Endometrial microvascular endothelial cells (primary cell): ENCODE data around the gene NPB. TPM values are rescaled to one million over a fixed set of nuclear protein-coding genes. Genes with fewer than 3 reads are reported as not detected.

ENCODE experiments used
- in situ Hi-C: cut with HindIII; loops from 2 replicates; pipeline ENCODE4 v1.10.0; 2017; ENCODE audit warnings: low sequenced_read_pairs, low pct_unique_long_range_greater_than_20kb; ENCODE audit errors: inconsistent ontology term
- total RNA-seq: library from RNA; depleted of rRNA; stranded (reverse); fragments of >200 nt; gene quantifications from one replicate; pipeline ENCODE4 v1.2.3, GENCODE V29; 2015; ENCODE audit errors: inconsistent ontology term

NPB gene
- not detected for total RNA-seq

DNA sequence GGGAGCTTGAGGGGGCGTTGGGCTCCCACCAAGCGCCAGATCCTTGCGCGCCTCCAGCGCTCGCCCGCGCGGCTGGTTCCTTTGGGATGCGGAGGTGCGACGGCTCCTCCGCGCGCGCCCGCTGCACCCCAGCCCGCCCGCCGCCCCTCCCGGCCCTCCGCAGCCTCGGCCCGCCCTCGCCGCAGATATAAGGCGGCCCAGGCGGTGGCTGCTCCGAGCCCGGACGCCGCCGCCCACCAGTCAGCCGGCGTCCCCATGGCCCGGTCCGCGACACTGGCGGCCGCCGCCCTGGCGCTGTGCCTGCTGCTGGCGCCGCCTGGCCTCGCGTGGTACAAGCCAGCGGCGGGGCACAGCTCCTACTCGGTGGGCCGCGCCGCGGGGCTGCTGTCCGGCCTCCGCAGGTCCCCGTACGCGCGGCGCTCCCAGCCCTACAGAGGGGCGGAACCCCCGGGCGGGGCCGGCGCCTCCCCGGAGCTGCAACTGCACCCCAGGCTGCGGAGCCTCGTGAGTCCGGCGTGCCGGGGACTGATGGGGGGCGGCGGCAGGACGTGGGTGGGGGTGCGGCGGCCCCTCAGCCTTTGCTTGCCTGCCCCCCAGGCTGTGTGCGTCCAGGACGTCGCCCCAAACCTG lies at the start of gene NPB:
Gene NPB (plus strand): TSS at position 216 of the 630 bp plus-strand sequence. CDS start 40 bp downstream, at position 256.
- in situ Hi-C loops, result no loop called here

DNA sequence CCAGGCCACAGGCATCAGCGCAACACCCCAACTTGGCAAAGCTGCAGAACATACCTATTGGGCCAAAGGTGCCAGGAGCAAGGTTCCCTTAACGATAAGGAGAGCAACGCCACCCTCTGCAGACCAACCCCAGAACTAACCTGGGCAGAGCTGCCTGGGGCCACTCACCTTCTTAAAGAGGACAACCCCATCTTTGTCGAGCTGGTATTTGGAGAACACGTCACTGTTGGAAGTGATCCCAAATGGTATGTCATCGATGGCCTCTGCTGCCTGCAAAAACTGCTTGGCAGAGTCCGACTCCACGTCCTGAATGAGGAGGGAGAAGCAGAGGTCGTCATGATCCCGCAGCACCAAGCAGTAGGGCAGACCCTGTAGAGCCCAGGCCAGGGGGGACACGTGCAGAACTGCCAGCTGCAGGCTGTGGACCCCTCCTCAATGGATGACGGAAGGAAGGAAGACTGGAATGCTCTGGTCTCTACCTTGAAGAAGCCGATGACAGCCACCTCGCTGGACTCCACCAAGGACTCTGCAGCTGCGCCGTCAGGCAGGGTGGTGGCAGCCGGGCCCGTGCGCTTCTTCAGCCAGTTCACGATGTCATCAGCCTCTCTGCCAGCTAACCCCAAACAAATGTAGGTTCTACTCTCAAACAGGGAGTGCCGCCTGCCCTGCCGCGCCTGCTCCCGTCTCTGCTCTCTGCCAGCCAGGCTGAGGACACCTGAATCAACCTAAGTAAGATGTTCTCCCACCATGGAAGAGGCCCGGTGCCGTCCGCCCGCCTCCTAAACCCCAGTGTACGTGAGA lies 46.9 kb upstream of the NPB start:
- in situ Hi-C loops, result no loop called here

DNA sequence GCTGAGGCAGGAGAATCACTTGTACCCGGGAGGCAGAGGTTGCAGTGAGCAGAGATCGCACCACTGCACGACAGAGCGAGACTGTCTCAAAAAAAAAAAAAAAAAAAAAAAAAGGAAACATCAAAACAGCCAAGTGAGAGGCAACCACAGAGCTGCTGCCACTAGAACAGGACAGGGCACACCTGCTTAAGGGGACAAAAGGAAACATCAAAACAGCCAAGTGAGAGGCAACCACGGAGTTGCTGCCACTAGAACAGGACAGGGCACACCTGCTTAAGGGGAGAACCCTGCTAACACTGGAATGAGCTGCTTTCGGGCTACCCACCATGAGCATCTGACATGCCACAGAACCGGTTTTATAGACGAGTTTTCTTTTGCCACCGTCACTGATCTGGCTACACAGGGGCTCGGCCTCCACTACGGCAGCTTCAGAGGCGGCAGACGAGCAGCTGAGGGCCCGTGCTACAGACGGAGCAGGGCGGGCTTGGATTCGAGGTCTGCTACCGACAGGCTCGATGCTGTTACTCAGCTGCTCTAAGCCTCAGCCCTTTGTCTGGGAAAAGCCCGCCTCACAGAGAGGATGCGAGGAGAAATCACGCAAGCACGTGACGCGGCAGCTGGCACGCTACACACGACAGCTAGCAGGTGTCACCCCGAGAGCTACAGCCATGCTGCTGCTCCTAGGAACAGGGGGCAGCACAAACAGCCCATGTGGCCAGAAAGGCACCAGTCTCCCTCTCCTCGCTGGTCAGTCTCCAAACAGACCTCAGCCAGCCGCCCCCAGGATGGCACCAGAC lies 43.7 kb upstream of the NPB start:
- in situ Hi-C loops, result no loop called here

DNA sequence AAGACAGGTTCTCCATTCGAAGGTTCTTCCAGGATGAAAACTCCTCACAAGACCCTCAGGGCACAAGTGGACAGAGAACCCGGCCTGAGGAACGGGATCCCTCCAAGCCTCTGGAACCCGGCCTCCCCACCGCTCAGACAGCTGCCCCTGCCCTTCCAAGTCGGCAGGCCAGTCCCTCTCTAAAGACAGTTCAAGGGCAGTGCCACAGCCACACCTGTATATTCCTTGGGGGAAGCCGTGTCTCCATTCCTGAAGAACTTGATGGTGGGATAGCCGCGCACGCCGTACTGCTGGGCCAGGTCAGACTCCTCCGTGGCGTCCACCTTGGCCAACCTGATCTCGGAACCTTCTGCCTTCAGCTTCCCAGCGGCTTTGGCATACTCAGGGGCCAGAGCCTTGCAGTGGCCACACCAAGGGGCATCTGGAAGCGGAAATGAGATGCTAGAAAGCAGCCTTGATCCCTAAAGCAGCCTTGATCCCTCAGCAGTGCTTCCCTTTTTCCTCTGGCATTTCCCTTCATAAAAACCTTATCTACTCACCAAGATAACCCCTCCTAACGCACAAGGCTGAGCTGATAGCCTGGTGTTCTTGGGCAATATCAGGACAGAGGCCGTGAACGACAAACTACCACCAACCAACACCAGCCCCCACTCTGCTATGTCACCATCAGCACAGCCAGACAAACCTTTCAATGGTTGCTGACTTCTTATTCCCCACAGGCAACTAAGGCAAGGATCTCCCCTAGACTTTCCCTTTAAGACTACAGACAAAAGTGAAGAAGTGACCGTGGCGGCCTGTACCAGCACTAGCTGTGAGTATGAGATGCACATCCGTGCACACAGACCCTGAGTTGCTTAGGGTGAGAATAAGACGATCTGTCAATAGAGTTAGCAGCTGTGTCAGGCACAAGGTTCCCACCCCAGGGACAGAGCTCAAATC lies 42.8 kb upstream of the NPB start:
- in situ Hi-C loops, result no loop called here

DNA sequence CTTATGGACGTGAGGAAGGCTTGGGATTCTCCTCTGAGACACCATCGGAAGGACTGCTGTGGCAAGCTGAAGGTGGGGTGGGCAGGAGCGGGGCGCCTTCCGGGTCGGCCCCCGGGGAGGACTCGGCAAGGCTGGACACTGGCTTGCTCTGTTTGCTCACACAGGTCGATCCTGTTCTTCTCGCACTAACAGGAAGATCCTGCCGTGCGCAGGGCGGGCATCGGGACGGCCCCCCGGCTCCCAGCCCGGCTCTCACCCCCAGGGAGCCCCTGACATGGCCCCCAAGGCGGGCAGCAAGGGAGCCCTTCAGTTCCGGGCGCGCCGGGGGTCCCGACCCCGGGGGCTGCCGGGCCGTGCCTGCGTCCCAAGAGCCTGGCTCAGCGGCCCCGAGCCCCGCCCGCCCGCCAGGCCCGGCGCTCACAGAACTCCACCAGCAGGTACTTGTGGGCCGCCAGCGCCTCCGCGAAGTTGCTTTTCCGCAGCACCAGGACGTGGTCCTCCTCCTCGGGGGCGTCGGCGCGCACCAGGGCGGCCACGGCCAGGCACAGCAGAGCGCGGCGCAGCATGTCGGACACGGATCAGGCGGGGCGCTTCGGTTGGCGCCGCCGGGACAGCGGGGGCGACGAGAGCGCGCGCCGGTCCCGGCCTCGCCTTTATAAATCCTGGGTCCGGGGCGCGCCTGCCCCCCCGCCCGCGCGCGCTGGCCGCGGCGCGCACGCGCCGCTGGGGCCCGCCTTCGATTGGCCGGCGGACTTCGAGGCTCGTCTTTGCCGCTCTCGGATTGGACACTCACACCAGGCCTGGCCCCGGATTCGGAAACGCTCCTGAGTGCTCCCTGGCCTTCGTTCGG lies 41.9 kb upstream of the NPB start, which contains the start of gene P4HB:
Gene P4HB (minus strand): TSS at position 630 of the 850 bp plus-strand sequence. CDS start 64 bp downstream, at position 566.
- in situ Hi-C loops, result no loop called here

DNA sequence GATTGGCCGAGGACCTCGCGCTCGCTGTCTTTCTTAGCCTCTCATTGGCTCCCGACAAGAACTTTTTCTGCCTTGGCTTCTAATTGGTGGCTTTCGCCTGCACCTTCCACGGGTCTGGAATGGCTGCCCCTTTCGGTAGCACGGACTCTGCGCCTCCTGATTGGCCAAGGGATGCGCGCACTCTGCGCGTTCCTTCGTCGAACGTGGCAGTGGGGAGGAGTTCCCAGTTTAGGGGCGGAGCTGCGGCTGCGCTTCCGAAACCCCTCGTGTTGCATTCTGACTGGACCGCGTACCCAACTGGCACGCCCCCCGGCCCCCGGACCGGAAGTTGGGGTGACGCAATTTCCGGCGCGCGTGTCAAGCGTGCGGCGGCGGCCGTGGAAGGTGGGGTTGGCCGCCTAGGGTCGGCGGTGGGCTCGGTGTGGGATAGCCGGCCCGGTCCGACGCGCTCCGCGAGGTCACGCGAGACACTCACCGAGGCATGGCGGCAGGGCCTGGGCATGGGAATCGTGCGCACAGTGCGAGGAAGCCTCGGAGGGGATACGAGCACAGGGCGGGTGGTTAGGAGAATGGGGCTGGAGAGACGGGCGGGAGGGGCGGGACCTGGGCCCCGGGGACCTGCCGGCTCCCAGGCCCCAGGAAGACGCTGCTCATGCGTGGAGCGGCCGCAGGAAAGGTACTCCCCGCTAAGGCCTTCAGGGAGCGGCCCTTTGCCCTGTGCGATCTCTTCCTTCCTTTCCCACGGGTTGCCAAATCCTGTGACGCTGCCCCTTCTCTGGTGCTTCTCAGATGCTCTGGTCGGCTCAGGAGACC lies 41.1 kb upstream of the NPB start:
- in situ Hi-C loops, result no loop called here

DNA sequence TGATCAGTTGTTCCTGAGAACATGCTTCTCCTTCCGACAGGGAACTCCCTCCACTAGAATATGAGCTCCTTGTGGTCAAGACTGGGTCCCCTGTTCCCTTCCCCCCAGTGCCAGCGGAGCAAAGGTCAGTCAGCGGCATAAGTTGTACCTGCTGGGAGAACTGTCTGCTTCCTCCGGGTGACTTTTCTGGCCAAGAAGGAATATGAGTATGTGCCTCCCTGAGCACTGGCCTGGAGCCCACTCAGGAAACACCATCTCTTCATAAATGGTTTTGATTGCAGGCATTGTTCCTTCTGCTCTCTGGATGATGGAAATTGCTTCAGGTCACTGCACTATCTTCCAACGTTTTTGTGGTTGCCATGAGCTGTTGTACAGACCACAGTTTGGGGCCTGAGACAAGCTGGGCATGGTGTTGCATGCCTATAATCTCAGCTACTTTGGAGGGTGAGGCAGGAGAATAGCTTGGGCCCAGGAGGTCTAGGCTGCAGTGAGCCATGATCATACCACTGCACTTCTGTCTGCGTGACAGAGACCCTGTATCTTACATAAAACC lies 38.8 kb upstream of the NPB start:
- in situ Hi-C loops, result no loop called here

DNA sequence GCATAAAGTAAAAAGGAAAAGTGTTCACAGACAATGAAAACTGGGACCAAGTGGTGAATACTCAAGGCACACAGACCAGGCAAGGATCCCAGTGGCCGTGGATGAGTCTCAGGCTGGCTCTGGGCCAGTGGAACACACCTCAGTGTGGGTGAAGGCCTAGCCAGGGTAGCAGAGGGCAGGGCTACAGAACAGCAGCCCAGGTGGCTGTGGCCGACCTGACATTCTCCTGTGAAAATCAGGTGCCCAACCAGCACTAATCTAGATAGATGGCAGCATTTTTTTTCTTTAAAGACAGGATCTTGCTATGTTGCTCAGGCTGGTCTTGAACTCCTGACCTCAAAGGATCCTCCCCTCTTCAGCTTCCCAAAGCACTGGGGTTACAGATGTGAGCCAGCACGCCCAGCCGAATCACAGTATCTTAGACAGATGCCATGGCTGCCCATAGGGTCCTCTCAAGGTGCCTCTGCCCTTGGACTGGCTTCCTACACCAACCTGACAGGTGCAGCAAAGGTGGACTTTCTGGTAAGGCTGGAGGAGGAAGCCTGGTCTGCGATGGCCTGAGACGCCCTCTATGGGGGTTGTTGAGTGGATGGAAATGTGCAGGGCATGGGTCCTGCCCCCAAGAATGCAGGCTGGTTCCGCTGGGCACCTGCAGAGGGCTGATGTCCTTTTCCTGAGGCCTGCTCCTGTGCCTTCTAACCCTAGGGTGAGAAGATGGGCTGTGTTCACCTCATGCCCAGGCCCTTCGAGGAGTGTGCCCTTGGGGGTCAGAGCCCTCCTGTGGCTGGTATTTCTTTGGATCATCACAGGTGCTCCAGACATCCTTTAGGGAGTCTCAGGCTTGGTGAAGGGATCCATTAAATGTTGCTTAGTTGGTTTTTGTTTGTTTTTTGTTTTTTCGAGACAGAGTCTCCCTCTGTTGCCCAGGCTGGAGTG lies 37.9 kb upstream of the NPB start:
- in situ Hi-C loops, result no loop called here

DNA sequence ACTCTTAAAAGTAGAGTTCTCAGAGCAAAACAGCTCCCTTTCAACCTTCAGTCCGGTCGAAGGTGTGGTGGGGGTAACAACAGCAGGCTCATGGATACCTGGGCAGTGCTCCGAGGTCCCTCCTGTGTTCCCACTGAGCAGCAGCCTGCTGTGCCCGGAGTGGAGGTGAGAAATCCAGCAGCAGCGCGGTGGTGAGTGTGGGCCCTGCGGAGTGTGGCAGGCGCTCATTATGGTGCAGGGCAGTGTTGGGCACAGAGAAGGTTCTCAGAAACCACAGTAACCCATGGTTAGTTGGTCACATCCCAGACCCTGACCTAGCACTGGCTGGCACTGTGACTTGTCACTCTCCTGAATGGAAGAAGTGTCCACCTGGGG lies 36.7 kb upstream of the NPB start:
- in situ Hi-C loops, result no loop called here

DNA sequence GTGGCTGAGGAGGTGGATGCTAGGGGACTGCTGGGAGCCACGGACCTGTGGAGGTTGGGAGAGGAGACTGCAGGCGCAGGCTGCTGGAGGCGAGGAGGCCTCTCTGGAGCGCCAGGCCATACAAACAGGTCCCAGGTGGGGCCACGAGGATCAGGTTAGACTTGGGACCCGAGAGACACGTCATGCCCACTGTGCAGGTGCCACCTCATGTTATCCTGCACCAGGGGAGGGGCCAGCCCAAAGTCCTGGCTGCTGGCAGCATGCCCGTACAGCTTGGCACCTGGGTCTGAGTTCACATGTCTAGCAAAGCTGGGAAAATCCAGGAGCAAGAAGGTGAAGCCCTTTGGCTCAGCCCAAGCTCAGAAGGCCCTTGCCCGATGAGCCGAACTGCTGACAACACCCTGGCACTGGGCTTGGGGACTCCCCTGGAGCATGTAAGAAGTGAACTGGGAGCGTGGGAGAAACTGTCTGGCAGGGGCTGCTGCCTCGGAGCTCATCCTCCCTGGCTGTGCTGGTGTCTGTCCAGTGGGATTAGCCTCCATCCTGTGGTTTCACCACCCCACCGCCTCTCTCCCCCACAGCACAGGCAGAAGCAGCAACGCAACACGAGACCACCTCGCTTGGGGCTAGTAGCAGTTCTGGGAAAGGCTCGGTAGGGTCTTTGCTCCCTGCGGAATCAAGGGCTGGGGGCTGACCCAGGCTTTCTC lies 36.2 kb upstream of the NPB start:
- in situ Hi-C loops, result no loop called here

DNA sequence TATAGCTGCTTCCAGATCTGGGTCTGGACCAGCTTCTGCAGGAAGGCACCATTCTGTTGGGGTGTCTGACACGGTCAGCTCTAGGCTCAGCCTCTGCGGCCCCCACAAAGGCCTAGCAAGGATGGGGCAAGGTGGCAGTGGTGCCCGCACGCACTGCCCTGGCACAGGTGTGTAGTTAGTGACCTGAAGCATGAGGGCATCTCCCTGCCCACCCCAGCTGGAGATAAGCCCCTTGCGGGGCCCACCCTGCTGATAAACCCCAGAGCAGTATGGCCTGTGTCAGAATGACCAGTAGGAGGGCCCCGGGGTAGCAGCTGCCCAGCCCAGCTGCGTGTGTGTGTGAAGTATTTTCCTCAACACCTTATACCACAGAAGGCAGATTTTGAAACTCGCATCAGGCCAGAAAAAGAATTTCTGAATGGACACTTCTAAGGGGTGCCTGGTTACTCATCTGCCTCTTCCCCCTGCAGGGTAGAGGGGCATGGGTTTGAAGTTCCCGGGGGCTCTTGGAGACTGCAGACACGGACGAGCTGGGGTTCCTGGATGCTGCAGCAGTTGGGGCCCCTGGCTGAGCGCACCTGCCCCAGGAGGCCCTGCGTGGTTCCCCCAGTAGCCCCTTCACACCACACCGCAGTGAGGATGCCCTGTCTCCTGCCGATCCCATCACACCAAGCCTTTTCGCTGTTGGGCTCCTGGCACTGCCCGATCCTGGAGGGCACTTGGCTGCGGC lies 35.4 kb upstream of the NPB start:
- in situ Hi-C loops, result no loop called here

DNA sequence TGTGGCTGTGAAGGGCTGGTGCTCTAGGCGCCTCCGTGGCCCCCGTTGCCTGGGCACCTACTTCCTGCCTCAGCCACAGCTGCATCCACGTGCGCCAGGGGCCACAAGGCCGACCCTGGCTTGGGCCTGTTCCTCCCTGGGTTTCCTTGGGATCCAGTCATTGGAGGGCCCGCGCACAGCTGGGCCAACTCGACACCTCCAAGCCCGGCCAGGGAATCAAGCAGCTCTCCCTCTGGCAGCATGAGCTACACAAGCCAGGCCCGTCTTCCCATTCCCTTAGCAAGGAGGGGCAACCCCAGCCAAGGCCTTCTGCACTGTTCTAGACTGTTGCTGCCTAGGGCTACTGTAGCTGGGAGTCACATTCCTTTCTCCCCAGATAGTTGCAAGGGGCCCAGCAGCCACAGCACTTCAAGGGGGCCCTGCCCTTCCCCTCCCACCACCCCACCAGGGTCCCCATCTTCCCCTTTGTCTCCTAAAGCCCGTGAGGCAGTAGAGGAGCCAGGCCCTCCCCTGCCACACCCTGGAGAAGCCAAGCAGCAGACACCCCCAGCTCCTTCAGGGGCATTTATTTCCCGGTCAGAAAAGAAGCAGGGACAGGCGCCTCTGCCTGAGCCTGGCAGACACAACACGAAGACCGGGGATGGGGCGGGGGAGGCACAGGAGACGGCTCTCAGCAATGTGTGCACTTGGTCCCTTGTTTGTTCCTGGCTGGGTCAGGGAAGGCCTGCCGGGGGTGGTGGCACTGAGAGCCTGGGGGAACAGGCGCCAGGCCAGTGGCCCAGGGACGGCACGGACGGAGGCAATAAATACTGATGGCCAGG lies 34.7 kb upstream of the NPB start:
- in situ Hi-C loops, result no loop called here

DNA sequence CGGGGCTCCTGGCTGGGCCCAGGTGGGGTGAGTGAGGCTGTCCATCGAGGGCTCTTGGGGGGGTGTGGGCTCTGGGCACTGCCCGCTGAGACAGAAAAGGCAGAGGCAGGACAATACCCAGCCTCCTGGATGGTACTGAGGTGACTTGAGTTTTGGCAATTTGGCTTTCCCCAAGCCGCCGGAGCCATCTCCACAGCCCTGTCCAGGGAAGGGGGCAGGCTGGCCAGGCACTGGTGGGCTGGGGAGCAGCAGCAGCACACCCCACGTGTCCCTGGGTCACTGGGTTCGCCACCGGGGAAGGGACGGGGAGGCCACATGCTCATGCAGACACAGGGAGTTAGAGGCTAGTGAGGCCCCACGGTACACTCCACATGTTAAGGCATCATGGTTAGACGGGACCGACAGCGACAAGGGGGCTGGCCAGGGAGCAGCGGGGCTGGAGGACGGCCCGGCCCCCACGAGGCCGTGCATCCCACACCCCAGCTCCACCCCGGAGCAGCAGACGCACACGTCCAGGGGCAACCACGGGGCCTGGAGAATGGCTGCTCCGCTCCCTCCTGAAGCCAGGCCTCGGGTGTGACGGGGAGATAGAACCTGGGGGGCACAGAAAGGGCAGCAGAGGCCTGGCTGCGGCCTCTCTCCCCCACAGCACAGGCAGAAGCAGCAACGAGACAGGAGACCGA lies 33.9 kb upstream of the NPB start:
- in situ Hi-C loops, result no loop called here
